ENCODE data around the gene PPFIA3.
"Not testable (repeated sequence)": the region's sequence is repeated elsewhere in the genome, so short reads cannot be mapped to it uniquely, and the experiment has no call there.

The PPFIA3 gene

DNA sequence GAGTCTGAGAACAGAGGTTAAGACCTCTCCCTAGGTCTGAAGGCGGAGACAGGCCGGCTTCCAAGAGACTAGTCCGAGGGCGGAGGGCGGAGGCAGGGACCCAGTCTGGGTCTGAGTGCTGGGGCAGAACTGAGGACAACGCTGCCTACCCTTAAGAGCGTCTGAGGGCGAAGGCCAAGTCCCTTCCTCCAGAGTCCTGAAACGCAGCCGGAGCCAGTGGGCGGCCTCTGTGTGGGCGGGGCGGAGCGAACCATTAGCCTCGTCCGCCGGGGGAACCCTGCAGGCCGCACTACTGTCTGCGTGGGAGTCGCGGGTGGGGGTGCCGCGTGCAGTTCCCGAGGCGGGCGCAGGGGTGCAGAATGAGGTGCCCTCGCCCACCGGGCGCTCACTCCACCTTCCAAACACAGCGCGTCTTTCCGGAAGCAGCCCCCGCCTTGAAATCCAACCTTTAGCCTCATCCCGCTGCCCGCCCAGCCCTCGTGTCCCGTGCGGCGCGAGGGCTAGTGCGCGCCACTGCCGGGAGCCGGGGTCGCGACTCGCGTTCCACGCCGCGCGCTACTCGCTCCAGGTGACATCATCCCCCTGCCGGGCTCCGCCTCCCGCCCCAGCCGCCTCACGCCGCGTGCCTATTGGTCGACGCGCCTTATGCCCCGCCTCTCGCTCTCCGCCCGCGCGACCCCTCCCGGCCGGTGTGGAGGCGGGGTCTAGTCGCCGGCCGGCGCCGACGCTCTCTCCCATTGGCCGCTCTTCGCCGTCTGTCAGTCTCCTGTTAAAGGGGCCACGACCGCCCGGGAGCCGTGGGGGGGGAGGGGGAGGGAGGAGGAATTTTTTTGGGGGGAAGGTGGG lies 556 bp upstream of the PPFIA3 start, which contains the start of gene C19orf73:
TSS of gene C19orf73 (minus strand) at position 579 of the 846 bp plus-strand sequence. CDS start at position 458, 121 bp downstream.
- Histone ChIP-seq H3K9me3 (ENCODE audit: insufficient read depth, low read length, severe bottlenecking) (no peaks in the 10 kb centered on the region), H3K4me3 (ENCODE audit: low read depth in 1 of 2, low read length in 2 of 2) (peak within 1 kb of the TSS; percentile 78 to 89), H3K79me2 (ENCODE audit: insufficient read depth, low read length) (peaks cover 22% of the 10 kb centered on the region), H3K27ac (ENCODE audit: low read length) (peak within 1 kb of the TSS; percentile 93), H3K27me3 (ENCODE audit: insufficient read depth, low read length, poor library complexity) (no peaks in the 10 kb centered on the region), H3K9ac (ENCODE audit: low read depth, low read length) (peak within 1 kb of the TSS; percentile 84), H4K20me1 (ENCODE audit: insufficient read depth, low read length) (peaks cover 6% of the 10 kb centered on the region), H2AFZ (ENCODE audit: low read depth, low read length) (peak within 1 kb of the TSS; percentile 90), H3K4me1 (ENCODE audit: insufficient read depth, low read length) (peaks cover 52% of the 10 kb centered on the region), H3K36me3 (ENCODE audit: insufficient read depth, low read length) (peaks cover 5% of the 10 kb centered on the region), H3K4me2 (ENCODE audit: insufficient read depth, low read length) (peak within 1 kb of the TSS; percentile 94)
- DNase-seq (peak; percentile 95), ATAC-seq (ENCODE audit: insufficient read depth, low read depth) (peak; percentile 78)
- no peak for TF ChIP-seq EZH2 (IDR thresholded peaks at IDR 0.05; ENCODE audit: borderline replicate concordance, low read depth, low read length, severe bottlenecking)
- TF ChIP-seq CTCF (IDR thresholded peaks at IDR 0.05; ENCODE audit: borderline replicate concordance, extremely low read depth, low read length, poor library complexity, severe bottlenecking) = peak; percentile 43

GRCh38 chr19:49120325-49120683 lies 960 bp downstream of the PPFIA3 start:
- DNase-seq (no peak), ATAC-seq (ENCODE audit: insufficient read depth, low read depth) (no peak)
- TF ChIP-seq EZH2 (IDR thresholded peaks at IDR 0.05; ENCODE audit: borderline replicate concordance, low read depth, low read length, severe bottlenecking) (no peak), CTCF (IDR thresholded peaks at IDR 0.05; ENCODE audit: borderline replicate concordance, extremely low read depth, low read length, poor library complexity, severe bottlenecking) (no peak)
- Histone ChIP-seq H2AFZ (ENCODE audit: low read depth, low read length) (no peak overlapping the region), H3K4me3 (ENCODE audit: low read depth in 1 of 2, low read length in 2 of 2) (peak overlapping the region in 1 of 2 experiments; percentile 89; a peak in 2 of 4 replicates), H3K4me1 (ENCODE audit: insufficient read depth, low read length) (peaks cover 41% of the 10 kb centered on the region), H3K27ac (ENCODE audit: low read length) (no peak overlapping the region), H3K36me3 (ENCODE audit: insufficient read depth, low read length) (peaks cover 5% of the 10 kb centered on the region), H3K9me3 (ENCODE audit: insufficient read depth, low read length, severe bottlenecking) (no peaks in the 10 kb centered on the region), H3K79me2 (ENCODE audit: insufficient read depth, low read length) (peaks cover 22% of the 10 kb centered on the region), H3K27me3 (ENCODE audit: insufficient read depth, low read length, poor library complexity) (no peaks in the 10 kb centered on the region), H3K9ac (ENCODE audit: low read depth, low read length) (peak overlapping the region; percentile 84), H4K20me1 (ENCODE audit: insufficient read depth, low read length) (peaks cover 3% of the 10 kb centered on the region), H3K4me2 (ENCODE audit: insufficient read depth, low read length) (peak overlapping the region; percentile 94)

DNA sequence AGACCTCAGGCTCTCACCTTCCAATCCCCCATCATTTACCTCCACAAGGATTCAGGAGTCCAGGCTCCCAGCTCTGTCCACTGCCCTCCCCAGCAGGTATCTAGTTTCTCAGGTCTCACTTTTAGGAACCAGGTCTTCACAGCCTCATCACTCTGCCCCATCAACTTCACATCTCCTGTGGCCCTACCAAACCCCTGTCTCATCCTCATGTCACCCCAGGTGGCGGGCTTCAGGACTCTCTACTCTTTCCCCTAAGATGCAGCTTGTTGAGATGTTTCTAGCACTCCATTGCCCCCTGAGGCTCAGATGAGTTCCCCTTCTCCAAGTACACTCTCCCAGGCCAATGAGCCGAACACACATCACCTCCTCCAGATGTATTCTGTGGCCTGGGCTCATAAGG lies 1.5 kb downstream of the PPFIA3 start:
- Histone ChIP-seq H3K9ac (ENCODE audit: low read depth, low read length) (peak overlapping the region; percentile 84; the same call in 1 of the 2 replicates), H3K4me3 (ENCODE audit: low read depth in 1 of 2, low read length in 2 of 2) (no peak overlapping the region; a peak in 1 of 4 replicates)

DNA sequence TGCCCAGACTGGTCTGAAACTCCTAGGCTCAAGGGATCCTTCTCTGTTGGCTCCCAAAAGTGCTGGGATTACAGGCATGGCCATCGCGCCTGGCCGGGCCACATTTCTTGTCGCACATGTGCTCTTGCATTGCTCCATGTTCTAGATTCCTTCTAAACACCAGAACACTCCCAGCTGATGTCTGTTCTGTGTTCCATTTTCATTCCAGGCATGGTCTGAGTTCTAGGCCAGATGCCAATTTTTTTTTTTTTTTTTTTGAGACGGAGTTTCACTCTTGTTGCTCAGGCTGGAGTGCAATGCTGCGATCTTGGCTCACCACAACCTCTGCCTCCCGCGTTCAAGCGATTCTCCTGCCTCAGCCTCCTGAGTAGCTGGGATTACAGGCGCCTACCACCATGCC lies 2.5 kb downstream of the PPFIA3 start:
- H3K4me3 ChIP-seq (ENCODE audit: low read depth in 1 of 2, low read length in 2 of 2); H2AFZ ChIP-seq (ENCODE audit: low read depth, low read length): not testable (repeated sequence)

More for the DNA sequence above, 1.5 kb downstream of the PPFIA3 start:
- Histone ChIP-seq H3K4me2 (ENCODE audit: insufficient read depth, low read length) (peak overlapping the region; percentile 94; the same call in 1 of the 2 replicates), H3K9me3 (ENCODE audit: insufficient read depth, low read length, severe bottlenecking) (no peaks in the 10 kb centered on the region), H3K27ac (ENCODE audit: low read length) (no peak overlapping the region), H4K20me1 (ENCODE audit: insufficient read depth, low read length) (peaks cover 3% of the 10 kb centered on the region), H3K36me3 (ENCODE audit: insufficient read depth, low read length) (peaks cover 5% of the 10 kb centered on the region), H3K4me1 (ENCODE audit: insufficient read depth, low read length) (peaks cover 38% of the 10 kb centered on the region), H3K79me2 (ENCODE audit: insufficient read depth, low read length) (peaks cover 22% of the 10 kb centered on the region), H3K27me3 (ENCODE audit: insufficient read depth, low read length, poor library complexity) (no peaks in the 10 kb centered on the region), H2AFZ (ENCODE audit: low read depth, low read length) (no peak overlapping the region)
- TF ChIP-seq EZH2 (IDR thresholded peaks at IDR 0.05; ENCODE audit: borderline replicate concordance, low read depth, low read length, severe bottlenecking) (no peak), CTCF (IDR thresholded peaks at IDR 0.05; ENCODE audit: borderline replicate concordance, extremely low read depth, low read length, poor library complexity, severe bottlenecking) (no peak)
- ATAC-seq (ENCODE audit: insufficient read depth, low read depth) (no peak), DNase-seq (no peak)

GRCh38 chr19:49123285-49123684 lies 3.9 kb downstream of the PPFIA3 start:
- not testable (repeated sequence) for H4K20me1 ChIP-seq (ENCODE audit: insufficient read depth, low read length); H3K27me3 ChIP-seq (ENCODE audit: insufficient read depth, low read length, poor library complexity); H3K36me3 ChIP-seq (ENCODE audit: insufficient read depth, low read length); H2AFZ ChIP-seq (ENCODE audit: low read depth, low read length); H3K27ac ChIP-seq (ENCODE audit: low read length); H3K4me3 ChIP-seq (ENCODE audit: low read depth in 1 of 2, low read length in 2 of 2); ATAC-seq (ENCODE audit: insufficient read depth, low read depth); H3K9ac ChIP-seq (ENCODE audit: low read depth, low read length); H3K4me2 ChIP-seq (ENCODE audit: insufficient read depth, low read length); H3K9me3 ChIP-seq (ENCODE audit: insufficient read depth, low read length, severe bottlenecking); DNase-seq
- H3K79me2 ChIP-seq (ENCODE audit: insufficient read depth, low read length) = peaks cover 13% of the 10 kb centered on the region
- peaks cover 28% of the 10 kb centered on the region for H3K4me1 ChIP-seq (ENCODE audit: insufficient read depth, low read length)

More for the DNA sequence above, 2.5 kb downstream of the PPFIA3 start:
- not testable (repeated sequence) for DNase-seq; H3K36me3 ChIP-seq (ENCODE audit: insufficient read depth, low read length); H3K27me3 ChIP-seq (ENCODE audit: insufficient read depth, low read length, poor library complexity); H4K20me1 ChIP-seq (ENCODE audit: insufficient read depth, low read length); ATAC-seq (ENCODE audit: insufficient read depth, low read depth); H3K27ac ChIP-seq (ENCODE audit: low read length); H3K9ac ChIP-seq (ENCODE audit: low read depth, low read length); H3K4me2 ChIP-seq (ENCODE audit: insufficient read depth, low read length); H3K9me3 ChIP-seq (ENCODE audit: insufficient read depth, low read length, severe bottlenecking)
- Histone ChIP-seq H3K4me1 (ENCODE audit: insufficient read depth, low read length) (peaks cover 31% of the 10 kb centered on the region), H3K79me2 (ENCODE audit: insufficient read depth, low read length) (peaks cover 22% of the 10 kb centered on the region)
